Glomerular visceral epithelial cell (primary cell): ENCODE results near the gene CDK15.

Source experiments
- DNase-seq: peaks from one replicate; pipeline ENCODE4 v3.0.0-alpha.2; 2016; ENCODE audit errors: extremely low spot score

CDK15 gene

GRCh38 chr2:201908901-201909300, 102.6 kb downstream of the CDK15 start:
- no peak for DNase-seq

GRCh38 chr2:201909348-201909747, 103.0 kb downstream of the CDK15 start:
- peak; percentile 52 for DNase-seq

GRCh38 chr2:201909961-201910361, 103.6 kb downstream of the CDK15 start:
- DNase-seq = peak; percentile 20

- DNase-seq = no peak
These were observed 105.0 kb downstream of the CDK15 start for GRCh38 chr2:201911372-201911771.

GRCh38 chr2:201913201-201913600, 106.9 kb downstream of the CDK15 start:
- no peak for DNase-seq

- DNase-seq = no peak
These were observed 109.1 kb downstream of the CDK15 start for GRCh38 chr2:201915446-201915845.

- DNase-seq = no peak
These were observed 110.2 kb downstream of the CDK15 start for GRCh38 chr2:201916565-201916964.

- DNase-seq = no peak
These were observed 112.4 kb downstream of the CDK15 start for GRCh38 chr2:201918616-201919307.

- no peak for DNase-seq
These were observed 112.9 kb downstream of the CDK15 start for GRCh38 chr2:201919308-201919634.

- no peak for DNase-seq
These were observed 117.3 kb downstream of the CDK15 start for GRCh38 chr2:201923436-201924328.

- no peak for DNase-seq
These were observed 118.1 kb downstream of the CDK15 start for GRCh38 chr2:201924453-201924852.

GRCh38 chr2:201925056-201925455, 118.7 kb downstream of the CDK15 start:
- no peak for DNase-seq

- no peak for DNase-seq
These were observed 119.7 kb downstream of the CDK15 start for GRCh38 chr2:201926067-201926466.

GRCh38 chr2:201928363-201928762, 122.0 kb downstream of the CDK15 start:
- DNase-seq = no peak

GRCh38 chr2:201929281-201930026, 123.1 kb downstream of the CDK15 start:
- no peak for DNase-seq

GRCh38 chr2:201930043-201930442, 123.7 kb downstream of the CDK15 start:
- no peak for DNase-seq

- DNase-seq = no peak
These were observed 124.5 kb downstream of the CDK15 start for GRCh38 chr2:201930831-201931230.

GRCh38 chr2:201931475-201931874, 125.1 kb downstream of the CDK15 start:
- no peak for DNase-seq

GRCh38 chr2:201931951-201932350, 125.6 kb downstream of the CDK15 start:
- DNase-seq = no peak

- no peak for DNase-seq
These were observed 126.2 kb downstream of the CDK15 start for GRCh38 chr2:201932511-201932910.

GRCh38 chr2:201933792-201934237, 127.5 kb downstream of the CDK15 start:
- no peak for DNase-seq

- DNase-seq = no peak
These were observed 130.5 kb downstream of the CDK15 start for GRCh38 chr2:201936817-201937216.
